Hepatocyte (in vitro differentiated cells): ENCODE results near the gene NIPA2. TPM values are rescaled to one million over a fixed set of nuclear protein-coding genes. Genes with fewer than 3 reads are reported as not detected.

ENCODE experiments used
- DNase-seq: peaks from one replicate; pipeline ENCODE4 v3.0.0-alpha.2; 2016; ENCODE audit warnings: low spot score
- H2AFZ ChIP-seq: fragments of 200-600 bp; sonication (generic); 2 replicates; pipeline ENCODE4 v1.6.0; 2016; ENCODE audit warnings: antibody characterized with exemption, mild to moderate bottlenecking
- H3K27ac ChIP-seq: fragments of 200-600 bp; sonication (generic); 2 replicates; pipeline ENCODE4 v1.5.1; 2016; ENCODE audit warnings: mild to moderate bottlenecking
- H3K27me3 ChIP-seq: fragments of 200-600 bp; sonication (generic); 2 replicates; pipeline ENCODE4 v1.6.1; 2016
- H3K36me3 ChIP-seq: fragments of 200-600 bp; sonication (generic); replicated peaks from 2 replicates; pipeline ENCODE4 v1.5.1; 2016; ENCODE audit warnings: low read depth; ENCODE audit not compliant: insufficient read depth
- H3K4me1 ChIP-seq: fragments of 200-600 bp; sonication (generic); 2 replicates; pipeline ENCODE4 v1.5.1; 2016; ENCODE audit warnings: mild to moderate bottlenecking, moderate library complexity; ENCODE audit not compliant: insufficient read depth
- H3K4me2 ChIP-seq: fragments of 200-600 bp; sonication (generic); 2 replicates; pipeline ENCODE4 v1.6.0; 2016
- H3K4me3 ChIP-seq: fragments of 200-600 bp; sonication (generic); 2 replicates; pipeline ENCODE4 v1.5.1; 2016; ENCODE audit warnings: mild to moderate bottlenecking
- H3K79me2 ChIP-seq: fragments of 200-600 bp; sonication (generic); 2 replicates; pipeline ENCODE4 v1.6.0; 2017; ENCODE audit warnings: mild to moderate bottlenecking
- H3K9me2 ChIP-seq: fragments of 200-600 bp; sonication (generic); replicated peaks from 2 replicates; pipeline ENCODE4 v1.6.0; 2017; ENCODE audit warnings: mild to moderate bottlenecking; ENCODE audit not compliant: insufficient read depth
- H3K9me3 ChIP-seq: fragments of 200-600 bp; sonication (generic); 2 replicates; pipeline ENCODE4 v1.5.1; 2016; ENCODE audit warnings: low read depth, mild to moderate bottlenecking
- H4K20me1 ChIP-seq: fragments of 200-600 bp; sonication (generic); 2 replicates; pipeline ENCODE4 v1.6.0; 2016; ENCODE audit warnings: mild to moderate bottlenecking; ENCODE audit not compliant: insufficient read depth, poor library complexity, severe bottlenecking
- CTCF ChIP-seq: fragments of 200-600 bp; sonication (generic); IDR thresholded peaks from 2 replicates; pipeline ENCODE4 v1.5.1; 2016; ENCODE audit warnings: antibody characterized with exemption, mild to moderate bottlenecking; ENCODE audit not compliant: poor library complexity
- EZH2 ChIP-seq: fragments of 200-600 bp; sonication (generic); IDR thresholded peaks from 2 replicates; pipeline ENCODE4 v1.6.1; 2016; ENCODE audit warnings: antibody characterized with exemption, mild to moderate bottlenecking, borderline replicate concordance
- EZH2phosphoT487 ChIP-seq: fragments of 200-600 bp; sonication (generic); IDR thresholded peaks from one replicate; pipeline ENCODE4 v1.6.1; 2018; ENCODE audit warnings: antibody characterized with exemption, mild to moderate bottlenecking, low read depth, moderate library complexity; ENCODE audit not compliant: unreplicated experiment, severe bottlenecking
- WGBS: methylation state at CpG from one replicate; pipeline ENCODE4 v1.1.6; 2016; ENCODE audit warnings: low lambda C conversion rate; ENCODE audit errors: missing lambda C conversion rate; 5-methylcytosine and 5-hydroxymethylcytosine counted together
- polyA plus RNA-seq: library from polyadenylated mRNA; unstranded; fragments of >200 nt; fragmentation: Nextera tagmentation; extraction: Ambion mirVana; gene quantifications from 2 replicates; pipeline ENCODE4 v1.2.1, GENCODE V29; 2016
- total RNA-seq: library from RNA; depleted of rRNA; stranded (reverse); fragments of >200 nt; gene quantifications from 2 replicates; pipeline ENCODE4 v1.2.3, GENCODE V29; 2014

NIPA2 gene
- total and polyA plus RNA-seq, 2 experiments from 2014 or later = 52.7 to 77.2 TPM

DNA sequence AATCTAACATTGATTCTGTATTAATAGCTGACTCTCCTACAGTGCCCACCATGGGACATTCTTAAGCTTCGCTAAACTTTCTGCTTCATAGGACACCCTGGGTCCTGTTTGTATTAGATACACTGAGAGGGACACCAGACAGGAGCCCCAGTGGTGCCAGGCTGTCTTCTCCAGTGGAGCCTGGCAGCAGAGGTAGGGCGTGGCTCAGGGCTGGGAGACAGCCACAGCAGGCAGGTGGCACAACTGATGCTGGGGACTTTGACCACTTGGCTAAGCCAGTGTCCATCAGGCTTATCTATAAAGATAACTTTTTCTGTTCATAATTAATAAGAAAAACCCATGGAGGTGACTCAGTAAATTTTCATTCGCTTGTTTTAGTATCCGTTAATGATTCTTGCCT, 30.2 kb upstream of the NIPA2 start:
- TF ChIP-seq CTCF (no peak), EZH2 (no peak), EZH2phosphoT487 (no peak)
- DNase-seq = no peak

GRCh38 chr15:22808761-22809280, 29.6 kb upstream of the NIPA2 start:
- H4K20me1 ChIP-seq = no peaks in the 10 kb centered on the region
- no peak for TF ChIP-seq EZH2phosphoT487
- TF ChIP-seq CTCF = no peak
- no peak for TF ChIP-seq EZH2
- H3K27ac ChIP-seq = no peak overlapping the region
- no peaks in the 10 kb centered on the region for H3K36me3 ChIP-seq
- no peak for DNase-seq
- 98% methylated on average over 7 of the region's 7 CpGs for WGBS
- no peak overlapping the region for H3K4me2 ChIP-seq
- no peaks in the 10 kb centered on the region for H3K4me1 ChIP-seq
- H3K9me3 ChIP-seq = no peaks in the 10 kb centered on the region
- H2AFZ ChIP-seq = no peak overlapping the region
- peaks cover 38% of the 10 kb centered on the region for H3K79me2 ChIP-seq
- no peaks in the 10 kb centered on the region for H3K9me2 ChIP-seq
- no peaks in the 10 kb centered on the region for H3K27me3 ChIP-seq
- no peak overlapping the region for H3K4me3 ChIP-seq

More for the DNA sequence above, 30.2 kb upstream of the NIPA2 start:
- Histone ChIP-seq H3K79me2 (peaks cover 38% of the 10 kb centered on the region), H3K9me2 (no peaks in the 10 kb centered on the region), H3K27me3 (no peaks in the 10 kb centered on the region), H3K9me3 (no peaks in the 10 kb centered on the region), H3K27ac (no peak overlapping the region), H3K36me3 (no peaks in the 10 kb centered on the region), H2AFZ (no peak overlapping the region), H3K4me3 (no peak overlapping the region), H3K4me2 (no peak overlapping the region), H3K4me1 (no peaks in the 10 kb centered on the region), H4K20me1 (no peaks in the 10 kb centered on the region)
- WGBS = 89% methylated on average over 4 of the region's 4 CpGs

- H2AFZ ChIP-seq = no peak overlapping the region
- H3K79me2 ChIP-seq = peaks cover 27% of the 10 kb centered on the region
- no peaks in the 10 kb centered on the region for H4K20me1 ChIP-seq
- H3K27ac ChIP-seq = no peak overlapping the region
- no peak for DNase-seq
- H3K9me3 ChIP-seq = no peaks in the 10 kb centered on the region
- H3K27me3 ChIP-seq = no peaks in the 10 kb centered on the region
- TF ChIP-seq EZH2 = no peak
- H3K9me2 ChIP-seq = no peaks in the 10 kb centered on the region
- no peak overlapping the region for H3K4me2 ChIP-seq
- no peaks in the 10 kb centered on the region for H3K4me1 ChIP-seq
- no peak overlapping the region for H3K4me3 ChIP-seq
- no peaks in the 10 kb centered on the region for H3K36me3 ChIP-seq
- WGBS = 93% methylated on average over 10 of the region's 10 CpGs
Observed at GRCh38 chr15:22810033-22810852, 28.2 kb upstream of the NIPA2 start.

GRCh38 chr15:22810853-22811338, 27.6 kb upstream of the NIPA2 start:
- no peak for DNase-seq
- 88% methylated on average over 8 of the region's 8 CpGs for WGBS
- no peaks in the 10 kb centered on the region for H3K36me3 ChIP-seq
- H3K79me2 ChIP-seq = peaks cover 22% of the 10 kb centered on the region
- H3K4me3 ChIP-seq = no peak overlapping the region
- no peaks in the 10 kb centered on the region for H3K9me2 ChIP-seq
- no peaks in the 10 kb centered on the region for H4K20me1 ChIP-seq
- H3K27ac ChIP-seq = no peak overlapping the region
- H3K4me2 ChIP-seq = no peak overlapping the region
- no peaks in the 10 kb centered on the region for H3K27me3 ChIP-seq
- H2AFZ ChIP-seq = no peak overlapping the region
- no peaks in the 10 kb centered on the region for H3K4me1 ChIP-seq
- no peaks in the 10 kb centered on the region for H3K9me3 ChIP-seq
- no peak for TF ChIP-seq CTCF
- TF ChIP-seq EZH2phosphoT487 = no peak
- TF ChIP-seq EZH2 = no peak
